Peyer's patch (tissue), 4 donors: Measurements from ENCODE around the gene ANKRD65. TPM values are rescaled to one million over a fixed set of nuclear protein-coding genes. Genes with fewer than 3 reads are reported as not detected.

Experiments
- DNase-seq, 3 donors: peaks; one replicate each; pipeline ENCODE4 v3.0.0-alpha.2; 2017 to 2019
- H3K27ac ChIP-seq, 4 donors: fragments of 200-600 bp; sonication (generic); one replicate each; pipeline ENCODE4 v1.5.1; 2016 to 2019
- H3K27me3 ChIP-seq, 2 donors: fragments of 200-600 bp; sonication (generic); one replicate each; pipeline ENCODE4 v1.5.1; 2019
- H3K36me3 ChIP-seq, 3 donors: fragments of 200-600 bp; sonication (generic); one replicate each; pipeline ENCODE4 v1.5.1; 2016 to 2019
- H3K4me1 ChIP-seq, 4 donors: fragments of 200-600 bp; sonication (generic); one replicate each; pipeline ENCODE4 v1.5.1; 2016 to 2019
- H3K4me3 ChIP-seq, 4 donors: fragments of 200-600 bp; sonication (generic); 1 replicate in 3 of 4; 2 replicates in 1 of 4; pipeline ENCODE4 v1.5.1; 2016 to 2019; ENCODE audit warnings: mild to moderate bottlenecking in 1 of 4
- H3K9me3 ChIP-seq, 4 donors: fragments of 200-600 bp; sonication (generic); one replicate each; pipeline ENCODE4 v1.5.1; 2016 to 2019; ENCODE audit warnings: mild to moderate bottlenecking in 1 of 4
- POLR2A ChIP-seq, 2 donors: fragments of 450-650 bp; IDR thresholded peaks; one replicate each; pipeline ENCODE4 v1.5.1; 2017; ENCODE audit warnings: antibody characterized with exemption in 2 of 2, mild to moderate bottlenecking in 2 of 2, moderate library complexity in 2 of 2
- total RNA-seq, 4 donors: library from RNA; depleted of rRNA; stranded (reverse); fragments of >200 nt; gene quantifications; one replicate each; pipeline ENCODE4 v1.1.0, GENCODE V29; 2016
- TF ChIP-seq, protein P1 (sequence below), 6 experiments: fragments of 450-650 bp in 4 of 6; fragments of 200-600 bp in 2 of 6; sonication (generic) in 1 of 6; IDR thresholded peaks; one replicate each; pipeline ENCODE4 v1.5.1; 2017 to 2019; ENCODE audit warnings: antibody characterized with exemption in 6 of 6, mild to moderate bottlenecking in 3 of 6, moderate library complexity in 1 of 6

The ANKRD65 gene
- total RNA-seq, 4 donors from 2014 or later = 0.54 to 11.6 (median 2.0) TPM

DNA sequence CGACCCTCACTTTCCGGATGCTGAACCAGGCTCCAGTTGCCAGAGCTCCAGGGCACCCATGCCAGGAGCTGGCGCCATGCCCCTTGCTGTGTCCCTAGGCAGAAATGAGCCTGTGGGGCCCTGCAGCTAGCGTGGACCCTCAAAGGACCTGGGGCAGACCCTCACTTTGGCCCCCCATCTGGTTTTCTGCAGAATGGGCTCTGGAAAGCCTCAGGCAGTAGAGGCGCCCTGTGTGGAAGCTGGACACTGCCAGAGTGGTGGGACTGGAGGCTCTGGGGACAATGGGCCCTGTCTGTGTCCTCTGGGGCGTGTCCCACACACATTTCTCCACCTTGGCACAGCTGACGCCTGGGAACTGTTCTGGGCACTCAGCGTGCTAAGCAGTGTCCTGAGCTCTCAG is 39.8 kb downstream of the ANKRD65 start:
- Histone ChIP-seq H3K4me1 (no peaks in the 10 kb centered on the region), H3K36me3 (peaks cover 0 to 20% (median 0%) of the 10 kb centered on the region in 3 donors), H3K27me3 (no peaks in the 10 kb centered on the region), H3K9me3 (no peaks in the 10 kb centered on the region), H3K27ac (no peak overlapping the region), H3K4me3 (no peak overlapping the region)
- no peak for DNase-seq
- TF ChIP-seq, protein P1, sequence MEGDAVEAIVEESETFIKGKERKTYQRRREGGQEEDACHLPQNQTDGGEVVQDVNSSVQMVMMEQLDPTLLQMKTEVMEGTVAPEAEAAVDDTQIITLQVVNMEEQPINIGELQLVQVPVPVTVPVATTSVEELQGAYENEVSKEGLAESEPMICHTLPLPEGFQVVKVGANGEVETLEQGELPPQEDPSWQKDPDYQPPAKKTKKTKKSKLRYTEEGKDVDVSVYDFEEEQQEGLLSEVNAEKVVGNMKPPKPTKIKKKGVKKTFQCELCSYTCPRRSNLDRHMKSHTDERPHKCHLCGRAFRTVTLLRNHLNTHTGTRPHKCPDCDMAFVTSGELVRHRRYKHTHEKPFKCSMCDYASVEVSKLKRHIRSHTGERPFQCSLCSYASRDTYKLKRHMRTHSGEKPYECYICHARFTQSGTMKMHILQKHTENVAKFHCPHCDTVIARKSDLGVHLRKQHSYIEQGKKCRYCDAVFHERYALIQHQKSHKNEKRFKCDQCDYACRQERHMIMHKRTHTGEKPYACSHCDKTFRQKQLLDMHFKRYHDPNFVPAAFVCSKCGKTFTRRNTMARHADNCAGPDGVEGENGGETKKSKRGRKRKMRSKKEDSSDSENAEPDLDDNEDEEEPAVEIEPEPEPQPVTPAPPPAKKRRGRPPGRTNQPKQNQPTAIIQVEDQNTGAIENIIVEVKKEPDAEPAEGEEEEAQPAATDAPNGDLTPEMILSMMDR (IDR thresholded peaks at IDR 0.05) = no peak
- no peak for TF ChIP-seq POLR2A (IDR thresholded peaks at IDR 0.05)

DNA sequence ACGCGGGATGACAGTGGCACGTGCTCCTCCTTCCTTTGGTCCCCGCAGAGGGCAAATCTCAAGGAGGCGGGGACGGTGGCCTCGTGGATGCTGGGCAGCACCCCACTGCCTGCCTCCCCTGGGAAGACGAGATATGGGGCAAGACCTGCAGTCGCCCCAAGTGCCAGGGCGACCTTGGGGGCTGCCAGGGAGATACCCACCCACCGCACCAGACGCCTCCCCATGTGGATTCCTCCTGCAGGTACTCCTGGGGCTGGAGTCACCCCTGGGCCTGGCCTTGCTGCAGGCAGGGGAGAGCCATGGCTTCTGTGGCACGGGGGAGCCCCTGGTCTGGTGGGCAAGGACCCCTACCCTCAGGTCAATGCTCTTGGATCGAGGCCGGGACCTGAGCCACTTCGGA is 40.2 kb downstream of the ANKRD65 start:
- Histone ChIP-seq H3K27me3 (no peaks in the 10 kb centered on the region), H3K36me3 (peaks cover 0 to 15% (median 0%) of the 10 kb centered on the region in 3 donors), H3K4me3 (no peak overlapping the region), H3K4me1 (peaks cover 0 to 3% (median 1%) of the 10 kb centered on the region in 4 donors), H3K9me3 (no peaks in the 10 kb centered on the region), H3K27ac (no peak overlapping the region)
- no peak for DNase-seq
- TF ChIP-seq, protein P1 (IDR thresholded peaks at IDR 0.05) = no peak
- TF ChIP-seq POLR2A (IDR thresholded peaks at IDR 0.05) = no peak

DNA sequence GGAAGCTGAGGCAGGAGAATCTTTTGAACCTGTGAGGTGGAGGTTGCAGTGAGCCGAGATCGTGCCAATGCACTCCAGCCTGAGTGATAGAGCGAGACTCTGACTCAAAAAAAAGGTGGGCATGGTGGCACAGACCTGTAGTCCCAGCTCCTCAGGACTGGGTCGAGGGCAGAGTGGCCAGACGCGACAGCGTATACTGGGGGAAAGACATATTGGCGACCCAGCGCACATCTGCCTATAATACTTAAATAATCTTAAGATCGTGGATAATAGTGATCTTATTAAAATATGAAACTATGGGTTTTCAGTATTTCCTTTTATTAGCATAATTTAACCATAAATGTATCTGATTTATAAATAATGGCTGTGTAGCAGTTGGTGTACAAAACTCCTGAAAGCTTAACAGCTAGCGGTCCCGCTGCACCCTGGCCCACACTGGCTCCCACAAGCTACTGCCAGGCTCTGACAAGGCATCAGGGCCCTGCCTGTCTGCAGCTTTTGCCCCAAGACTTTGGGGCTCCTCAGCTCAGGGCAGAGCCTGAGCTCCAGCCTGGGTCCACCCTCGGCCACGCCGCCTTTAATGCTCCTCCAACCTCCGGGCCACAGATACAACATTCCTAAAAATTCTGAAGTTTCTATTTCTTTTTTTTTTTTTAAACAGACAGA is 43.4 kb downstream of the ANKRD65 start:
- peaks cover 0 to 18% (median 0%) of the 10 kb centered on the region in 3 donors for H3K36me3 ChIP-seq
- peaks cover 0 to 21% (median 10%) of the 10 kb centered on the region in 4 donors for H3K4me1 ChIP-seq
- TF ChIP-seq POLR2A (IDR thresholded peaks at IDR 0.05) = no peak
- TF ChIP-seq, protein P1 (IDR thresholded peaks at IDR 0.05) = no peak
- no peak overlapping the region for H3K27ac ChIP-seq
- H3K9me3 ChIP-seq = no peaks in the 10 kb centered on the region
- no peaks in the 10 kb centered on the region for H3K27me3 ChIP-seq
- H3K4me3 ChIP-seq = no peak overlapping the region
- no peak for DNase-seq

DNA sequence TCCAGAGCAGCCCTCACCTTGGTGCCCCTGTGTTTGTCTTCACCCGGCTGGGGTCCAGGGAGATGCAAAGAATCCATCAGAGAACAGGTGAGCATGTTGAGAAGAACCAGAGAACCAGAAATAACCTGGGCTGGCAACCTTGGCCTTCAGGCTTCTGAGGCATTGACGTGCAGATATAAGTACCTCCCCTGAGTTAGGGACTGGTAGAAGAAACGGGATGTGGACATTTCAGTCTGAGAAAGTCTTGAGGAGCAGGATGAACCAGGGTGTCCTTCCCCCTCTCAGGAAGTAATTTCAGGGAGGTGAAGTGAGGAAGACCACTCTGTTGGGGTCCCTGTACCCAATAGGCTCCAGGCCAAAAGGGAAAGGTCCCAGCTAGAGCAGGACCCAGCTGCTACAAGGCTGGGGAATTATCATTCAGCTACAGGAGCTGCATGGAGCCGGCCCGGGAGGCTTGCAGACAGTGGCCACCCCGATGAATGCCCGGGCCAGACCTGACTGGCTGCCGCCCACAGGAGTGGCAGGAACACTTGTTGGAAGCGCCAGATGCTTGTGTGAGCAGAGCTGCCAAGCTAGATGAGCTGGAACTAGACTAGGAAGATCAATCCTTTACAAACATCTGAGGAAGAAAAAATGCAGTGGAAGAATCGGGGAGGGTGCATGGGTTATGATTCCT is 44.4 kb downstream of the ANKRD65 start:
- no peak for DNase-seq
- Histone ChIP-seq H3K4me1 (peaks cover 0 to 31% (median 17%) of the 10 kb centered on the region in 4 donors), H3K9me3 (no peaks in the 10 kb centered on the region), H3K27me3 (no peaks in the 10 kb centered on the region), H3K4me3 (no peak overlapping the region), H3K36me3 (peaks cover 0 to 20% (median 0%) of the 10 kb centered on the region in 3 donors), H3K27ac (no peak overlapping the region)
- TF ChIP-seq POLR2A (IDR thresholded peaks at IDR 0.05) = no peak
- TF ChIP-seq, protein P1 (IDR thresholded peaks at IDR 0.05) = no peak

DNA sequence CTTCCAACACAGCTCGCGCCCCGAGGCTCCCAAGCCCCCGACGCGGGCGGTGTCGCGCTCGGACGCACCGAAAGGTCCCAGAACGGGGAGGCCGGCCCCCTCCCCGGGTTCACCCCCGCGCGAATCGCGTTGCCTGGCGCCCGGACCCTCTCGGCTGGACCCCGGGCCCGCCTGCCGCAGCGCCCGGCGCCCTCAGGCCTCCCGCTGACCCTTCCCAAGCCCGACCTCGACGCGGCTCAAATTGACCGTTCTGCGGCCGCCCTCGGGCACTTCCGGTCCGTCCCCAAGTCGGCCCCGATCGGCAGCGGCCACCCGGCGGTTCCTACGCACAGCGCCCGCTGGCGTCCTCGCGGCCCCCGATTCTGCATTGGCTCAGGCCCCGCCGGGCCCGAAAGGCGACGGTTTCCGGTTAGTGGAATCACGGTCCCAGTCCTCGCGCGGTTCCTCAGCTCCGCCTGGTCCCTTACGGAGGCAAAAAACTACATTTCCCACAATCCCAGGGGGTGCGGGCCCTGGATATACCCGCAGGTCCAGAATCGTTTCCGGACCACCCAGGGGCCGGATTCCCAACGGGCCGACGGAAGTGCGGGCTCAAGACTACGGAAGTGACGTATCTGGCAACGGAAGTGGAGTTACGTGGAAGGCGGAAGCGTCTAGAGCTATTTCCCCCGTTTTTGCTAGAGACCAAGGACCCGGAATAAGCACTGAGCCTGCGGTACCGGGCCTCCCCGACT is 46.0 kb downstream of the ANKRD65 start, which contains the start of gene AURKAIP1:
Gene AURKAIP1 (minus strand): TSS at position 279 of the 734 bp plus-strand sequence. CDS start 451 bp downstream, outside the sequence.
- Histone ChIP-seq H3K4me3 (peak within 1 kb of the TSS; percentile 78 to 99 (median 91)), H3K27ac (peak within 1 kb of the TSS; percentile 89 to 96 (median 90)), H3K9me3 (no peaks in the 10 kb centered on the region), H3K4me1 (peaks cover 0 to 36% (median 20%) of the 10 kb centered on the region in 4 donors), H3K27me3 (no peaks in the 10 kb centered on the region), H3K36me3 (peaks cover 0 to 14% (median 0%) of the 10 kb centered on the region in 3 donors)
- peak; percentile 97 to 99 (median 97) for DNase-seq
- TF ChIP-seq POLR2A (IDR thresholded peaks at IDR 0.05) = peak; percentile 39 to 68
- TF ChIP-seq, protein P1 (IDR thresholded peaks at IDR 0.05) = peak; percentile 23 to 57 (median 38)
